GM12878 (cell line): ENCODE results near the gene GRIN2C. TPM values are rescaled to one million over a fixed set of nuclear protein-coding genes. Genes with fewer than 3 reads are reported as not detected.

Experiments
- ATAC-seq: fragments of 200-7000 bp; cut with Tn5 transposase; 3 replicates; pipeline ENCODE4 v1.9.1; 2020; ENCODE audit warnings: mild to moderate bottlenecking, moderate library complexity
- BruUV-seq: library from RNA; stranded (reverse); fragments of 400-500 nt; replicated peaks from 2 replicates; lab custom pipeline; 2021; lab: Mats Ljungman, UMichigan
- CTCF ChIA-PET: fragments of 300-600 bp; sonication (Branson Sonifier 250); formaldehyde crosslinking; extraction: SDS; loops from one replicate; lab custom pipeline; 2021; ENCODE audit warnings: inconsistent platforms; lab: Yijun Ruan, JAX
- POLR2A ChIA-PET: fragments of 350-600 bp; formaldehyde crosslinking; extraction: SDS; loops from one replicate; lab custom pipeline; 2021; ENCODE audit warnings: inconsistent platforms; lab: Charles Lee
- RAD21 ChIA-PET: fragments of 300-600 bp; sonication (Branson Sonifier 250); formaldehyde crosslinking; loops from one replicate; lab custom pipeline; 2023; ENCODE audit warnings: antibody characterized with exemption; ENCODE audit not compliant: unreplicated experiment; lab: Charles Lee
- SMC1A ChIA-PET: fragments of 300-600 bp; sonication (Branson Sonifier 250); formaldehyde crosslinking; loops from one replicate; lab custom pipeline; 2023; ENCODE audit not compliant: unreplicated experiment, uncharacterized antibody; lab: Charles Lee
- DNase-seq: peaks from one replicate; pipeline ENCODE4 v3.0.0-alpha.2; 2011; ENCODE audit warnings: low read depth, low spot score
- FAIRE-seq: peaks from 3 replicates; lab custom pipeline; 2011; peaks lifted over from hg19 to GRCh38; lab: Jason Lieb, UNC
- H2AFZ ChIP-seq: 2 replicates; pipeline ENCODE4 v1.6.0; 2011; ENCODE audit warnings: low read depth, low read length, control low read depth; ENCODE audit not compliant: control insufficient read depth
- H3K27ac ChIP-seq: 2 replicates; pipeline ENCODE4 v1.5.1; 2011; ENCODE audit warnings: control low read depth; ENCODE audit not compliant: control insufficient read depth, insufficient read depth
- H3K27me3 ChIP-seq, 2 experiments: replicated peaks in 1 of 2; 2 replicates each; pipeline versions ENCODE4 v1.6.0 to v1.6.1; 2011; ENCODE audit warnings: low read length in 1 of 2; ENCODE audit not compliant: control insufficient read depth in 2 of 2, insufficient read depth in 2 of 2
- H3K36me3 ChIP-seq, 2 experiments: 2 replicates each; pipeline ENCODE4 v1.5.1; 2011; ENCODE audit warnings: low read length in 1 of 2; ENCODE audit not compliant: control insufficient read depth in 2 of 2, insufficient read depth in 2 of 2
- H3K4me1 ChIP-seq: 2 replicates; pipeline ENCODE4 v1.6.1; 2011; ENCODE audit warnings: mild to moderate bottlenecking, low read length, moderate library complexity, mixed read lengths; ENCODE audit not compliant: control insufficient read depth, insufficient read depth
- H3K4me2 ChIP-seq: 2 replicates; pipeline ENCODE4 v1.6.0; 2011; ENCODE audit warnings: control low read depth; ENCODE audit not compliant: control insufficient read depth, insufficient read depth
- H3K4me3 ChIP-seq: fragments of 200-600 bp; sonication (generic); 2 replicates; pipeline ENCODE4 v1.5.1; 2016
- H3K79me2 ChIP-seq: 2 replicates; pipeline ENCODE4 v1.6.0; 2011; ENCODE audit warnings: low read length; ENCODE audit not compliant: control insufficient read depth, insufficient read depth
- H3K9ac ChIP-seq: 2 replicates; pipeline ENCODE4 v1.8.0; 2011; ENCODE audit warnings: low read length, control low read depth, mixed read lengths; ENCODE audit not compliant: control insufficient read depth, insufficient read depth
- H3K9me3 ChIP-seq: replicated peaks from 3 replicates; pipeline ENCODE4 v1.5.1; 2011; ENCODE audit warnings: mild to moderate bottlenecking, low read length; ENCODE audit not compliant: control insufficient read depth, insufficient read depth
- H4K20me1 ChIP-seq: 2 replicates; pipeline ENCODE4 v1.6.0; 2011; ENCODE audit not compliant: control insufficient read depth, insufficient read depth
- CEBPB ChIP-seq, 2 experiments: fragments of 150-350 bp in 1 of 2; IDR thresholded peaks; 2 replicates each; pipeline ENCODE4 v1.6.1; 2012 to 2014; ENCODE audit warnings: low read depth in 2 of 2, low read length in 2 of 2, borderline replicate concordance in 1 of 2, inconsistent platforms in 1 of 2
- PKNOX1 ChIP-seq: fragments of 450-650 bp; IDR thresholded peaks from 2 replicates; pipeline ENCODE4 v1.6.1; 2016; ENCODE audit warnings: mild to moderate bottlenecking
- ZNF687 ChIP-seq: fragments of 450-650 bp; IDR thresholded peaks from 2 replicates; pipeline ENCODE4 v1.6.1; 2017; ENCODE audit warnings: mild to moderate bottlenecking, moderate library complexity
- WGBS: methylation state at CpG from one replicate; pipeline ENCODE4 v1.1.6; 2016; ENCODE audit warnings: low lambda C conversion rate; ENCODE audit not compliant: insufficient replicate concordance, insufficient coverage; ENCODE audit errors: missing lambda C conversion rate; 5-methylcytosine and 5-hydroxymethylcytosine counted together
- in situ Hi-C: fragments of 300-500 bp; cut with MboI; formaldehyde crosslinking; loops from 9 replicates; pipeline ENCODE4 v1.14.3; 2018; ENCODE audit warnings: mixed read lengths
- intact Hi-C: fragments of 100-400 bp; cut with micrococcal nuclease; formaldehyde crosslinking; loops from one replicate; pipeline ENCODE4 v1.14.2; 2022; ENCODE audit not compliant: unreplicated experiment
- polyA plus RNA-seq, 11 experiments: library from polyadenylated mRNA; depleted of rRNA in 4 of 11; unstranded in 6 of 11; stranded (reverse) in 5 of 11; fragments of >200 nt; fragmentation: Nextera tagmentation in 4 of 11; fragmentation: Illumina TruSeq in 1 of 11; extraction: Ambion mirVana in 4 of 11; extraction: Trizol in 1 of 11; gene quantifications; 1 replicate in 1 of 11; 2 replicates in 10 of 11; pipeline versions ENCODE4 v1.2.1 to v1.2.3, GENCODE V29; 2011 to 2016; ENCODE audit warnings: inconsistent platforms in 2 of 11, missing spikeins in 2 of 11, low read depth in 1 of 11
- total RNA-seq, 4 experiments: library from RNA; depleted of rRNA in 3 of 4; stranded (reverse); fragments of >200 nt in 3 of 4; fragmentation: Illumina TruSeq in 1 of 4; extraction: Trizol in 1 of 4; gene quantifications; 2 replicates each; pipeline versions ENCODE4 v1.2.1 to v1.2.3, GENCODE V29; 2013 to 2021

Gene GRIN2C
- total and polyA plus RNA-seq, 10 of the 15 experiments (the other 5 are each of a cell fraction or from before 2014, with no cell fraction given): 0.01 to 0.20 (median 0.11) TPM; not detected in 2

- ChIA-PET POLR2A (interaction anchor here (0.6 to 1.0 kb wide), 3 partner anchors 9 to 203 kb away, joined by 3 read pairs; no protein-coding TSS in a partner anchor), SMC1A (interaction anchor here (0.9 to 3.4 kb wide), 6 partner anchors 22 to 205 kb away, joined by 3 to 12 read pairs (median 4); no protein-coding TSS in a partner anchor), CTCF (interaction anchor here (0.6 to 10.2 kb wide), 30 partner anchors 8 to 523 kb away, joined by 3 to 98 read pairs (median 4); partner anchors contain the start of genes FDXR and RAB37), RAD21 (interaction anchor here (0.7 to 4.9 kb wide), 10 partner anchors 10 to 206 kb away, joined by 3 to 15 read pairs (median 4); partner anchors contain the start of genes FDXR, NAT9 and RAB37)
- no peak overlapping the region for H3K4me2 ChIP-seq
- in situ Hi-C loops: no loop called here
- H3K79me2 ChIP-seq: no peaks in the 10 kb centered on the region
- no peak for TF ChIP-seq ZNF687
- TF ChIP-seq PKNOX1: peak; percentile 71
- TF ChIP-seq CEBPB (IDR thresholded peaks at IDR 0.05; ENCODE audit: borderline replicate concordance in 1 of 2, low read depth in 2 of 2, low read length in 2 of 2): no peak
- no peak for FAIRE-seq
- 65% methylated on average over 6 of the region's 6 CpGs for WGBS
- ATAC-seq: no peak
- no peak overlapping the region for H2AFZ ChIP-seq
- peaks cover 12 to 14% of the 10 kb centered on the region in 2 experiments for H3K27me3 ChIP-seq
- no peak overlapping the region for H3K4me3 ChIP-seq
- intact Hi-C loops: loop anchor here (1.0 kb wide), 1 partner anchor 119 kb away; no protein-coding TSS in a partner anchor
- BruUV-seq: no TSS peak
- H3K9me3 ChIP-seq: no peaks in the 10 kb centered on the region
- no peak overlapping the region for H3K27ac ChIP-seq
- no peak for DNase-seq
- H3K9ac ChIP-seq: no peak overlapping the region
- peaks cover 4% of the 10 kb centered on the region; the same call in 1 of the 2 replicates for H3K4me1 ChIP-seq
- H4K20me1 ChIP-seq: no peaks in the 10 kb centered on the region
- H3K36me3 ChIP-seq: no peaks in the 10 kb centered on the region; a peak in 3 of 4 replicates
These were observed 3.2 kb upstream of the GRIN2C start for GRCh38 chr17:74862919-74863318.
